ENCODE data around the gene PDE6D. TPM values are rescaled to one million over a fixed set of nuclear protein-coding genes. Genes with fewer than 3 reads are reported as not detected.

The PDE6D gene
- polyA plus RNA-seq, 5 donors, result 23.1 to 28.8 (median 28.3) TPM

GRCh38 chr2:231708773-231709635 is 72.1 kb downstream of the PDE6D start:
- DNase-seq, result peak in 1 of 2 donors; percentile 48

- DNase-seq, result peak; percentile 100
These were observed 72.9 kb downstream of the PDE6D start, which contains the start of gene PTMA for GRCh38 chr2:231707927-231708772. Gene PTMA (plus strand): TSS chr2:231708525. CDS start chr2:231708707, 182 bp downstream.

- peak in 1 of 2 donors; percentile 73 for DNase-seq
These were observed 73.5 kb downstream of the PDE6D start for GRCh38 chr2:231707625-231707926.

GRCh38 chr2:231706731-231707624 is 74.1 kb downstream of the PDE6D start:
- peak; percentile 98 for DNase-seq

GRCh38 chr2:231704017-231704416 is 77.1 kb downstream of the PDE6D start:
- DNase-seq, result no peak

- DNase-seq, result peak in 1 of 2 donors; percentile 84
These were observed 79.4 kb downstream of the PDE6D start for GRCh38 chr2:231701456-231702373.

GRCh38 chr2:231699006-231699405 is 82.1 kb downstream of the PDE6D start:
- no peak for DNase-seq

GRCh38 chr2:231696004-231696367 is 85.1 kb downstream of the PDE6D start:
- no peak for DNase-seq

GRCh38 chr2:231693956-231694355 is 87.1 kb downstream of the PDE6D start:
- DNase-seq, result no peak

GRCh38 chr2:231692847-231693246 is 88.2 kb downstream of the PDE6D start:
- no peak for DNase-seq

GRCh38 chr2:231691251-231691772 is 89.8 kb downstream of the PDE6D start:
- no peak for DNase-seq

- no peak for DNase-seq
These were observed 91.8 kb downstream of the PDE6D start for GRCh38 chr2:231689124-231689893.

GRCh38 chr2:231688719-231689118 is 92.4 kb downstream of the PDE6D start:
- no peak for DNase-seq

- DNase-seq, result no peak
These were observed 93.1 kb downstream of the PDE6D start for GRCh38 chr2:231687961-231688360.

GRCh38 chr2:231687133-231687852 is 93.8 kb downstream of the PDE6D start:
- no peak for DNase-seq

- DNase-seq, result no peak
These were observed 94.6 kb downstream of the PDE6D start for GRCh38 chr2:231686192-231687100.

GRCh38 chr2:231685349-231686191 is 95.5 kb downstream of the PDE6D start:
- DNase-seq, result no peak
